GM19035 (cell line): ENCODE data around the gene PTTG1.
"Not testable (repeated sequence)": the region's sequence is repeated elsewhere in the genome, so short reads cannot be mapped to it uniquely, and the experiment has no call there.

Experiments used
- ATAC-seq: cut with Tn5 transposase; IDR thresholded peaks from one replicate; pipeline ENCODE4 v1.9.1; 2021; ENCODE audit not compliant: unreplicated experiment

PTTG1 gene

GRCh38 chr5:160420331-160420610 is 1.4 kb upstream of the PTTG1 start:
- no peak for ATAC-seq

- no peak for ATAC-seq
These were observed 1.4 kb downstream of the PTTG1 start for GRCh38 chr5:160423099-160423498.

GRCh38 chr5:160427607-160428006 is 6.0 kb downstream of the PTTG1 start:
- no peak for ATAC-seq

GRCh38 chr5:160432196-160432595 is 10.5 kb downstream of the PTTG1 start:
- ATAC-seq: no peak

- ATAC-seq: no peak
These were observed 11.1 kb downstream of the PTTG1 start for GRCh38 chr5:160432787-160433186.

- ATAC-seq: peak; percentile 77
These were observed 12.4 kb downstream of the PTTG1 start for GRCh38 chr5:160434022-160434531.

GRCh38 chr5:160435532-160435931 is 13.9 kb downstream of the PTTG1 start:
- no peak for ATAC-seq

GRCh38 chr5:160436017-160436416 is 14.4 kb downstream of the PTTG1 start:
- no peak for ATAC-seq

- ATAC-seq: not testable (repeated sequence)
These were observed 15.0 kb downstream of the PTTG1 start for GRCh38 chr5:160436661-160437060.

GRCh38 chr5:160437271-160437670 is 15.6 kb downstream of the PTTG1 start:
- ATAC-seq: no peak

GRCh38 chr5:160438316-160439204 is 16.9 kb downstream of the PTTG1 start:
- peak; percentile 40 for ATAC-seq

- ATAC-seq: peak; percentile 67
These were observed 17.5 kb downstream of the PTTG1 start for GRCh38 chr5:160439205-160439600.

- ATAC-seq: peak; percentile 19
These were observed 19.7 kb downstream of the PTTG1 start for GRCh38 chr5:160441311-160441781.

- no peak for ATAC-seq
These were observed 21.3 kb downstream of the PTTG1 start for GRCh38 chr5:160442824-160443431.

- no peak for ATAC-seq
These were observed 22.8 kb downstream of the PTTG1 start for GRCh38 chr5:160444407-160444806.

- ATAC-seq: no peak
These were observed 23.5 kb downstream of the PTTG1 start for GRCh38 chr5:160445132-160445531.

GRCh38 chr5:160445751-160446150 is 24.1 kb downstream of the PTTG1 start:
- ATAC-seq: no peak

GRCh38 chr5:160448886-160449285 is 27.2 kb downstream of the PTTG1 start:
- ATAC-seq: no peak

GRCh38 chr5:160449458-160449857 is 27.8 kb downstream of the PTTG1 start:
- ATAC-seq: no peak

- ATAC-seq: peak; percentile 67
These were observed 28.7 kb downstream of the PTTG1 start for GRCh38 chr5:160450164-160450932.

GRCh38 chr5:160451281-160451680 is 29.6 kb downstream of the PTTG1 start:
- ATAC-seq: no peak
